HG03342 (cell line): ENCODE measurements around the gene PEAK3.

Experiments
- ATAC-seq: cut with Tn5 transposase; IDR thresholded peaks from one replicate; pipeline ENCODE4 v1.9.1; 2021; ENCODE audit warnings: mild to moderate bottlenecking, moderate library complexity; ENCODE audit not compliant: unreplicated experiment

The PEAK3 gene

DNA sequence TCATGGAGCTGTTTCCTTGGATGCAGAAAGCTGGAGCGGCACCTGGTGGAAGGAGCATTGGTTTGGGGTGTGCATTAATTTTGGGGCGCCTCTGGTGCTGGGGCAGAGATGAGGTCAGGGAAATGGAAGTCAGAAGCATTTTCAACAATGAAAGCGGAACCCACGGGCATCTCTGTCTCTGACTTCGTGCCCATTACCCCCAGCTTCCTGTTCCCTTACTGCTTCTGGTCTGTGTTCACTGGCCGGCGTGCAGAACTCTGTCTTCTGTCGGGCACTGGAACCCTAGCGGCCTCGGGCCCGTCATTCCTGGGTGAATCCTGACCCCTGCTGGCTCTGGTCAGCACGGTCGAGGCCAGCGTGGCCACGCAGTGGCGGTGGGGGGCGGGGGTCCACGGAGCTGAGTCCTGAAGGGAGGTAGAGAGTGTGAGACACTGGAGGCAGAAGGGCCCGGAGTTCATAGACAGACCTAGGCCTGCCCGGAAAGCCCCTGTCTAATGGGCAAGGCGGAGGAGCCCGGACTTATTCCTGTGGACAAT lies 33.9 kb upstream of the PEAK3 start:
- no peak for ATAC-seq

DNA sequence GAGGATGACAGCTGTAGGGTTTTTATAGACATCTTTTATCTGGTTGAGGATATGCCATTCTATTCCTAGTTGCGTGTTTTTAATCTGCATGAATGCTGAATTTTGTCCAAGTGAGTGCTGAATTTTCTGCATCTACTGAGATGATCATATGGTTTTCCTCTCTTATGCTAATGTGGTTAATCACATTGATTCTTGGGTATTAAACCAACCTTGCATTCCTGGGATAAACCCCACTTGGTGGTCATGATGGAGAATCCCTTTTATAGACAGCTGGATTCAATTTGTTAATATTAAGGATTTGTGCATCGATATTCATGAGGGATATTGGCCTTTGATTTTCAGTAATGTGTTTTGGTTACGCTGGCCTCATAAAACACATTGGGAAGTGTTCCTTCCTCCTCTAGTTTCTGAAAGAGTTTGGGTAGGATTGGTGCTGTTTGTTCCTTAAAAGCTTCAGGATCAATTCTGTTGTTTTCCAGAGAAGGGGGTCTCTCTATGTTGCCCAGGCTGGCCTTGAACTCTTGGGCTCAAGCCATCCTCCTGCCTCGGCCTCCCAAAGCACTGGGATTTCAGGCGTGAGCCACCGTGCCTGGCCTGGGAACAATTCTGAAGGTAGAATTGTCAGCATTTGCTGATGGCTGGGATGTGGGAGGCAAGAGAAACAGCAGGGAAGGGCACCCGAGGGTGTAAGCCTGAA lies 33.3 kb upstream of the PEAK3 start:
- no peak for ATAC-seq

DNA sequence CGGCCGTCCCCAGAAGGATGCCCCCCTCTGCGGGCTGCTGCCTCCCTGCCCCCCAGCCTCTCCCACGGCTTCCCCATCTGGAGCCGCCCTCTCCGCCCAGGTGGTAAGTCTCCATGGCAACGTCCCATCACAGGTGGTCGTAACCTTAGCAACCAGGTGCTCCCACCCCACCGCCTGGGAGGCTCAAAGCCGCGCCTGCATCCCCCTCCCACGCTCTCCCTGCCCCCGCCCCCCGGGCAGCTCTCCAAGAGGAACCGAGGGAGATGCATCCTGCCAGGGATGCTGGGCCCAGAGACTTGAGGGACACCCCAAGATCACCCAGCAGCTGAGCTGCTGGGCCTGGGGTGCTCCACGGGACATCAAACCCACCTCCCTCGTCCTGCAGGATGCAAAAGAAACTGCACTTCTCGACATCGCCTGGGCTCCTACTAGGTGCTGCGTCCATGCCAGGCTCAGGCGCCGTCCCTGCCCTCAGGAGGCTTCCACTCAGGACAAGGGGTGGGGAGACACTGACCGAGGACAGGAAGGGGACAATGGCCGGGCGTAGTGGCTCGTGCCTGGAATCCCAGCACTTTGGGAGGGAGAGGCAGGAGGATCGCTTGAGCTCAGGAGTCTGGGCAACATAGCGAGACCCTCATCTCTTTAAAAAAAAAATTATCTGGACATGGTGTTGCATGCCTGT lies 31.0 kb upstream of the PEAK3 start:
- no peak for ATAC-seq

DNA sequence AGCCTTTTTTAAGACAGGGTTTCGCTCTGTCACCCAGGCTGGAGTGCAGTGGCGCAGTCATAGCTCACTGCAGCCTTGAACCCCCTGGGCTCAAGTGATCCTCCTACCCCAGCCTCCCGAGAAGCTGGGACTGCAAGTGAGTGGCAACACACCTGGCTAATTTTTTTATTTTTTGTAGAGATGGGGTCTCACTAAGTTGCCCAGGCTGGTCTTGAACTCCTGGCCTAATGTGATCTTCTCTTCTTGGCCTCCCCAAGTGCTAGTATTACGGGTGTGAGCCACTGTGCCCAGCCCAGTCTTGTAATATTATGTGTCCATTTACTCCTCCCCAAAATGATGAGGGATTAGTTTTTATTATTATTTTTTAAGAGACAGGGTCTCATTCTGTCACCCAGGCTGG lies 29.1 kb upstream of the PEAK3 start:
- no peak for ATAC-seq

DNA sequence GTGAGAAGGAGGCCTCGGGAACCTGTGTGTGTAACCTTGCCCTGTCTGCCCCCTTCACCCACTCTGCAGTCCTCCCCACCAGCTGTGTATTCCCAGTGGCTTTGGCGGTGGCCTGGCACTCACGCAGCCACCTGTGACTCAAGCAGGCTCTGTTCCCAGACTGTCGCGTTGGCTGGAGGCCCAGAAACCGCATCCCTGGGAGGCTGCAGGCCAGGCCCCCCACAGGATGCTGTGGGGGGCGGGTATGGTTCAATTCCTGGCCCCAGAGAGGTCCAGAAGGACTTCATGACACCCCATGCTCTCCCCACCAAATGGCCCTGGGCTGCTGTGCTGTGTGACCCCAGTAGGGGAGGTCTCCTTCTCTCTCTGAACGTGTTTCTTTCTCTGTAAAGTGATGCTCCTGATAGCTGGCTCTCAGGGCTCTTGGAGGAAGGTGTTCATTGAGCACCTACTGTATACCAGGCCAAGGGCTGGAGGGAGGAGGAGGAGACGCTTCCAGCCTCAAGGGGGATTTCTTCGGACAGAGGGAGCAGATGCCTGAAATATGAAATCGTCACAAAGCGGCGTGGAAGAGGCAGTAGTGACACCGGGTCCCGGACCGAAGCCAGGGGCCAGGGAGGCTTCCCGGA lies 27.9 kb upstream of the PEAK3 start:
- ATAC-seq, result no peak

DNA sequence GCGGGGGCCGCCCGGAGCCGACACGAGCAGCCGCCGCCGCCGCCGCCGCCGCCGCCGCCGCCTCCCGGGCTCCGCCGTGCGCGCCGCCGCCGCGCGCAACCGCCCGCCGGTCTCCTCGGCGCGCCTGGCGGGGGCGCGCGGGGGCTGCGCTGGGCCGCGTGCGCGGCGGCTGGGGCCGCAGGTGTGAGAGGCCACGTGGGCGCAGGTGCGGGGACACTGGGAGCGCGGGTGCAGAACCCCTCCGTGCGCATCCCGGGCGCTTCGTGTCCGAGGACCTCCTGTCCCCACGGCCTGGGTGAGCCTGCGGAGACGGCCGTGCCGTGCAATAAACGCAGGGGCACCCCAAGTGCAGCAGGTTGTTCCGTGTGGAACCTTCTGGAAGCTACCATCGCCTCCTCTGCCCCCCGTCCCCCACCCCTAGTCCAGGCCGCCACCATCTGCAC lies 26.2 kb upstream of the PEAK3 start, which contains the start of gene LINGO3:
Gene LINGO3, minus strand, starts transcription at position 41 of the 443 bp plus-strand sequence. CDS start 16,378 bp downstream, outside the sequence.
- no peak for ATAC-seq

DNA sequence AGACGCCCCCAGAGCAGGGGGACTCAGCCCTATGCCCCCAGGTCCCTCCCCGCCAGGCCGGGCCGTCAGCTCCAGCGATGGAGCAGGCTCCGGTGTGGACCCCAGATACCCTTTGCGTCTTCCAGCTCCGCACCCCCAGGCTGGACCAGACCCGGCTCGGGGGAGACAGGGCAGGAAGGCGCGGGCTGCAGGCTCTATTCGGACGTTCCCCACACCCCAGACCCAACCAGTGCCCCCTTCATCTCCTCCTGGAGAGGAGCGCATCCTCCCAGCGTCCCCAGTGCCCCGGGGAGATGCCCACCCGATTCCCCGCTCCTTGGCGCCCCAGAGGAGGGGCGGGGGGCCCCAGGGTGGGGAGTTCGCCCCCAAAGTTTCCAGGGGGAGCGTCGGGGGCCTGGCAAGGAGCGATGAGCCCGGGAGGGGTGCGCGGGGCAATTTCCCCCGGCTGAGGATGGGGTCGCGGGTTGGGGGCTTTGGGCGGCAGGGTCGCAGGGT lies 25.6 kb upstream of the PEAK3 start:
- no peak for ATAC-seq

DNA sequence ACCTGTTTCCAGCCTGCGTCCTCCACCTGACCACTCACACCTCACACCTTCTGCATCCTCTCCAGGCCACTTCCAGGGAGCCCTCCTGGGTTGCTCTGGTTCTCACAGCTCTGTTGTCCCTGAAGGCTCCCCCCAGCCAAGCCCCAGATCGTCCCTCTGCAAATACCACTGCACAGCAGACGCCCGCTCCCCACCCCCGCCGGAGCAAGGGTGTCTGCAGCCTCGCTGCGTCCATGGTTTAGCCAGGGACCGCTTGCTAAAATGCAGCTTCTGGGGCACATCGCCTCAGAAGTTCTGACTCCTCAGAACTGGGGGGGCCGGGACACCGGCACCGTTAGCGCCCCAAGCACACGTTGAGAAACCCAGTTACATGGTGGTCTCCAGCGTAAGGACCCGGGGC lies 25.0 kb upstream of the PEAK3 start:
- no peak for ATAC-seq

DNA sequence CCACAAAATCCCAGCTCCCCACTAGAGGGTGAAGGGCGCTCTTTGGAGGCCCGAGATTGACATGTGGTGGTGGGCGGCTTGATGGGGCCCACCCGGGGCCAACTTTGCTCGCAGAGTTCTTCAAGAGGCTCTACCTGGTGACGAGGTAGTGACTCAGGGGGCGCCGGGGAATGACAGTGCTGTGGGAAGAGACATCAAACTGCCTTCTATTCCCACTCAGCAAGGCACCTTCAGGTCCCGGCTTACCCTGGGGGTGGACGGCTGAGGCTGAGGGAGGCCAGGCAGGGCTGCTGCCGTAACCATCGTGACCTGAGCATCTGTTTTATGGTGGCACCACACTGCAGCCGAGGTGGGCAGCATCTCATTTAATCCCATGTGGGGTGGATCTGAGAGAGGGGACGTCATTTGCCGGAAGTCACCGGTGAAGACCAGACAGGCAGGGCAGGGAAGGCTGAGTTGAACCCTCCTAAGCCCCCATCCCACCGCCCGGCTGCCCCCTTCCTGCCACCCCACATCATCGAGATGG lies 24.4 kb upstream of the PEAK3 start:
- ATAC-seq, result no peak

DNA sequence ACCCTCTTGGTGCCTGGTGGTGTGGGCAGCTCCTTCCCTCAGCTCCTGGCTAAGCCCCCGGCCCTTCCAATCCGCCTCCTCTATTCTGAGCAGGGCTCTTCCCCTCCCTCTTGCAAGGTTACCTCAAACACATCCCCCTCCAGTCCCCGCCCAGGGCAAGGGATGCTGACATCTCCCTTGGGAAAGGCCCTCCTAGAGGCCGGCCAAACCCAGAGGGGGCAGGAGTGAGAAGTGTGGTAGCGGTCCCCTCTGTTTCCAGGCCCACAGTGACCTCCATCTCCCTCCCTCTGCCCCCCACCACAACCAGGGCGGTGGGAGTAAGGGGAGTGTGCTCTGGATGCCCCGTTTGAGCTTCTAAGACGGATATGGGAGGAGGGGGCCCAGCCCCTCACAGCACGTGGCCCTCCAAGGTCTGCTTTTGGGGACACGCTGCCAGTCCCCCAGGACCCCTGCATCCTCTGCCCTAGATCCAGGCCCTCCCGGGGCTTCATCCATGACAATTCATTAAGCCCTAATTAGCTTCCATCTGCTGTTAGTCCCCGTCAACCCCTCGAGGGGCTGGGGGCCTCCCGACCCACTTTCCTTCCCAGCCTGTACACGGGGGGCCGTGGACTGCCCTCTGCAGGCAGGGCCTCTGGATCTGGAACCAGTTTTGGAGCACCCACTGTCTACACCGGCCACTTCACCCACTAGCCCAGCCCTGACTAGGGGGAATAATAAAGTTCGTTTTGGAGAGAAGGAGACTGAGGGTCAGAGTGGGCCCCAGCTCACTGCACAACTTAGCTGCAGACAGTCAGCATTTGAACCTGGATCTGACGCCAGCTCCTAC lies 23.7 kb upstream of the PEAK3 start:
- no peak for ATAC-seq

DNA sequence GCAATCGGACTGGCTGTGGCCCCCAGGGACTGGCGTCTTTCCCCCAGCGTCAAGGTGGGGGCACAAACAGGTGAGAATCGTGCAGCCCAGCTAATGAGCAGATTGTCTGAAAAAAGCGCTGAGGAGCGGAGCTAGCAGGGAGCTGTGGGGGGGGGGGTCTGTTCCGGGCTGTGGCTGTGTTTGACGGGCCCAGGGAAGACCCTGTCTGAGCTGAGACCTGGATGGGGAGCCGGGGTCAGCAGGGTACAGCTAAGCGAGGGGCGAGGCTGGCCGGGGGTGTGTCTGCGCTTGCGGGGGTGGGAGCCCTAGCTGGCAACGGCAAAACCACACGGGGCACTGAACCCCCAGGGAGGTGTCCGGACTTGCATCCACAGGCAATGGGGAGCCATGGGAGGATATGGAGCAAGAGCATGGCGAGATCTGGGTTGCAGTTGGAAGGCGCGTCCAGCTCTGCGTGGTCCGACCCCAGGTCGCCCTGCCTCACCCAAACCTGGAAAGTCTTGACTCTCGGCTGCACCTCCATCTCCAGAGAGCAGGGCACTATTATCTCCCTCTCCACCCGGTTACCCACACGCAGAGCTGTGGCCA lies 21.3 kb upstream of the PEAK3 start:
- ATAC-seq, result no peak

DNA sequence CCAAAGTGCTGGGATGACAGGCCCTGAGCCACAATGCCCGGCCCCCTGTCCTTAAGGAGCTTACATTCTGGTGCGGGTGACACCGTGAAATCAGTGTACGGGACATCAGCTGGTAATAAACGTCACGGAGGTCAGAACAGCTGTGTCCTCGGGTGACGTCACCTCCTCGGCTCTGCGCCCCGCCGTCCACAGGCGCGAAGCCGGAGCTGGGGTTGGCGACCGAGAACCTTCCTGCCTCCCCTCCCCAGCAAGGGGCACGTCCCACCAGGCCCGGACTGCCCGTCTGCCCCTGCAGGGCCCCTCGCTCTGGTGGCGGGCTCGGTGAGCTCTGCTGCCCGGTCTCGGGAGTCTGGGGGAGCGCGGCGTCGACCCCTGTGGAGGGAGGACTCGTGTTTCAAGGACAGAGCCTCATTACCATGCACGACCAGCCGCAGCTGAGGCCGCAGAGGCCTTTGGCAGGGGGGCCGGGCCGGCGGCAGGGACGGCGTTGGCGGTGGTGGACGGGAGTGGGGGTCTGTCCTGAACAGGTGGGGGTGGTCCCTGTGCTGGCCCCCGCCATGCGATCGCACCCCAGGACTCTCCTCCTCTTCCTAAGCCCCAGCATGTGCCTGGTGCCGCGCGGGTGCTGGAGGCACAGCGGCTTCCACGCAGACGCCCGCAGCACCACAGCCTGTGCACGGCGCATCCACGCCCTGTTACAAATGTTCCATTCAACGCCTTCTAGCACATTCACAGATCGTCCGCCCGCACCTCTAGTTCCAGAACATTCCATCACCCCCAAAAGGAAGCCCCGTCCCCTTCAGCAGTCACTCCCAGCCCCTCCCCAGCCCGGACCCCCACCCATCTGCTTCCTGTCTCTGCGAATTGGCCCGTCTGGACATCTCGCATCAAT lies 20.6 kb upstream of the PEAK3 start:
- ATAC-seq, result no peak

DNA sequence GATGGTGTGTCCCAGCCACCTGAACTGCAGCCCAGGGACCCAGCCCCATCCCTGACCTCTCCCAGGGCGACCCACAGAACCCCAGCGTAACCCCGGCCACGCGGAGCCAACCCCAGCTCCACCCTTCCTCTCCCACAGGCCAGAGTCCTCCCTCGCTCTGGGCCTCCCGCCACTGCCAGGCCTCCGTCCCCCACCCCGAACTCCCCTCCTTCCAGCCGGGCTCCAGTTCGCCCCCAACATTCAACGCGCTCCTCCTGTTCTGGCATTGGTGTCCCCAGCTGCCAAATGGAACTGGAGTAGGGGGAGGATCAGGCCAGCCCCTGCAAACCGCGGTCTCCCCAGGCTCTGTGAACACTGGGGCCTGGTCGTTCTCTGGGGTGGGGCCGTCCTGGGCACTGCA lies 18.6 kb upstream of the PEAK3 start:
- ATAC-seq, result no peak

DNA sequence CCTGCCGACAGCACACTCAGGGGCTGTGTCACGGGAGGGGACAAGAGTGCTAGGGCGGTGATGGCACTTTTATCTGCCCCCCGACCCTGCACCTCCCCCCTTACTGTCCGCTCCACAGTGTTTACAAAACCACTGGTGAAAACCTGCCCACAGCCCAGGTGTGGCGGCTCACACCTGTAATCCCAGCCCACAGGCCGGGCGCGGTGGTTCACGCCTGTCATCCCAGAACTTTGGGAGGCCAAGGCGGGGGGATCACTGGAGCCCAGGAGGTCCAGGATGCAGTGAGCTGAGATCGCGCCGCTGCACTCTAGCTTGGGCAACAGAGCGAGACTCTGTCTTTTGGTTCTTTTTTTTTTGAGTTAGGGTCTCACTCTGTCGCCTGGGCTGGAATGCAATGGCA lies 14.2 kb upstream of the PEAK3 start:
- no peak for ATAC-seq

DNA sequence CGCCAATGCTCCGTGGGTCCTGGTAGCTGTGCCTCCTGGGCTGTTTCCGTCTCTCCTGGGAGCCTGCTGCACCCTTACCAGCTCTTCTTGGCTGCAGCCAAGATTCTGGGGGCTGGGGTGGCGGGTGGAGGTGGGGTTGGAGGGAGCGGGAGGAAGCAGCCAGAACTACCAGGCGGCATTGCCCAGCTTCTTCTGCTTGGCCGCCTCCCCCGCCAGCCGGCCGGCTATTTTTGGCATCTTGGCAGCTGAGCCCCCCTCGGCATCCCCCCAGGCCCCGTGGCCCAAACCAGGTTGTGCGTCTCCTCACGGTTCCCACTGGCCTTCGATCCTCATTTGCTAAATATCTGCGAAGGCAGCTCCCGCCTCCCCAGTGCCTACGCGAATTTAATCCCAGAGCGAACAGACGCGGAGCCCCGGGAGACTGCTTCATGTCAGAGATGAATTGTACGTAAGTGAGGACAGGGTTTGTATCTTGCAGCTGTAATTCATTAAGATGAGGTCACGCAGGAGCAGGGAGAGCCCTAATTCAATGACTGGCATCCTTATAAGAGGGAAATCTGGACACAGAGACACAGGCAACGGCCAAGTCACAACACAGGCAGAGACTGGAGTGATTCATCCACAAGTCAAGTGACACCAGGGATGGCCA lies 12.8 kb upstream of the PEAK3 start:
- ATAC-seq, result no peak

DNA sequence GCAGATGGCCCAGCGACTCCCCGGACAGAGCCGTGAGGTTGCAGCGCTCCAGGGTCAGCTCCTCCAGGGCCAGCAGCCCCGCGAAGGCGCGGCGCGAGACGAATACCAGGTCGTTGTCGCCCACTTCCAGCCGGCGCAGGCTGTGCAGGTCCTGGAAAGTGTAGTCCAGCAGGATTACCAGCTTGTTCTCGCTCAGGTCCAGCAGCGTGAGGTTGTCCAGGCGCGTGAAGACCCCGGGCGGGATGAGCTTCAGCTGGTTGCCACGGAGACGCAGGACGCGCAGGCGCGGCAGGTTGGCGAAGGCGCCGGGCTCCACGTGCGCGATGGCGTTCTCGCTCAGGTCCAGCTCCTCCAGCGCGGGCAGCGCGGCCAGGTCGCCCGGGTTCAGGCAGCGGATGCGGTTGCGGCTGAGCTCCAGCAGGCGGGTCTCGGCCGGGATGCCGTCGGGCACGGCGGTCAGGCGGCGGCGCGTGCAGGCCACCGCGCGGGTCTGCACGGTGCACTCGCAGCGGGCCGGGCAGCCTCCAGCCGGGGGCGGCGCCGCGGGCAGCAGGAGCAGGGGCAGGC lies 9.3 kb upstream of the PEAK3 start:
- ATAC-seq, result no peak

DNA sequence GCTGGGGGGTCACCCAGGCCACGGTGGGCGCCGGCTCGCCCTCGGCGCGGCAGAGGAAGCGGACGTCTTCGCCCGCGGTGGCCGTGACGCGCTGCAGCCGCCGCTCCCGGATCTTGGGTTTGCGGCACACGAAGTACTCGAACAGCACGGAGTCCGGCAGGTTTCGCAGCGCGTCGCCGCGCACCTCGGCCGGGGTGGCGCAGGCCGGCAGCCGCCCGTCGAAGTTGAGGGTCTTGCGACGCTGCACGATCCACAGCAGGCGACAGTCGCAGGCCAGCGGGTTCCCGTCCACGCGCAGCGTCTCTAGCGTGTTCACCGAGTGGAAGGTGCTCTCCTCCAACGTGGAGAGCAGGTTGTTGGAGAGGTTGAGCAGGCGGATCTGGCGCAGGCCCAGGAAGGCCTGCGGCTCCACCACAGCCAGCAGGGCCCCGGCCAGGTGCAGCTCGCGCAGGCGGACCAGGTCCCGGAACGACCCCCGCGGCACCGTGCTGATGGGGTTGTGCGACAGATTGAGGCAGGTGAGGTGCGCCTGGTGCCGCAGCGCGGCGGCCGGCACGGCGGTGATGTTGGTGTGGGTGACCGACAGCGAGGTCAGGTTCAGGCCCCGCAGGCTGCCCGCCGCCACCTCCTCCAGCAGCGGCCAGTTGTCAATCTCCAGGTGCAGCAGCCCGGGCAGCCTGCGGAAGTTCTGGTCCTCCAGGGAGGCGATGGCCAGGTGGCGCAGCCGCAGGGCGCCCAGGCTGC lies 8.6 kb upstream of the PEAK3 start:
- no peak for ATAC-seq
